ENCODE results near the gene CALU. TPM values are rescaled to one million over a fixed set of nuclear protein-coding genes. Genes with fewer than 3 reads are reported as not detected.

Gene CALU
- total and polyA plus RNA-seq, 10 of the 15 experiments (the other 5 are each of a cell fraction or from before 2014, with no cell fraction given): 31.2 to 75.6 (median 42.1) TPM

GRCh38 chr7:128783143-128783861, 44.1 kb downstream of the CALU start:
- H3K4me1 ChIP-seq (ENCODE audit: control insufficient read depth, insufficient read depth, low read length): no peaks in the 10 kb centered on the region
- intact Hi-C loops (cut with micrococcal nuclease; ENCODE audit: unreplicated experiment): no loop called here
- FAIRE-seq (no peak), ATAC-seq (peak; percentile 82), DNase-seq (ENCODE audit: low read depth, low spot score) (no peak)
- ChIA-PET CTCF (interaction anchor here (0.9 kb wide), 1 partner anchor 59 kb away, joined by 4 read pairs; no protein-coding TSS in a partner anchor), POLR2A (interaction anchor here (0.5 kb wide), 1 partner anchor 45 kb away, joined by 4 read pairs; no protein-coding TSS in a partner anchor), SMC1A (ENCODE audit: uncharacterized antibody, unreplicated experiment) (interaction anchor here (1.3 kb wide), 1 partner anchor 110 kb away, joined by 5 read pairs; the partner anchor contains the start of gene GARIN1A), RAD21 (ENCODE audit: unreplicated experiment) (interaction anchor here (1.1 to 1.2 kb wide), 2 partner anchors 8 to 78 kb away, joined by 3 read pairs; partner anchors contain the start of gene CCDC136)
- no peaks in the 10 kb centered on the region for H3K36me3 ChIP-seq (ENCODE audit: control insufficient read depth in 2 of 2, insufficient read depth in 2 of 2, low read length in 1 of 2)
- peak; percentile 84 for TF ChIP-seq ZNF24 (IDR thresholded peaks at IDR 0.05)
- TF ChIP-seq ZNF207 (IDR thresholded peaks at IDR 0.05; ENCODE audit: borderline replicate concordance): no peak
- TF ChIP-seq, protein P1, sequence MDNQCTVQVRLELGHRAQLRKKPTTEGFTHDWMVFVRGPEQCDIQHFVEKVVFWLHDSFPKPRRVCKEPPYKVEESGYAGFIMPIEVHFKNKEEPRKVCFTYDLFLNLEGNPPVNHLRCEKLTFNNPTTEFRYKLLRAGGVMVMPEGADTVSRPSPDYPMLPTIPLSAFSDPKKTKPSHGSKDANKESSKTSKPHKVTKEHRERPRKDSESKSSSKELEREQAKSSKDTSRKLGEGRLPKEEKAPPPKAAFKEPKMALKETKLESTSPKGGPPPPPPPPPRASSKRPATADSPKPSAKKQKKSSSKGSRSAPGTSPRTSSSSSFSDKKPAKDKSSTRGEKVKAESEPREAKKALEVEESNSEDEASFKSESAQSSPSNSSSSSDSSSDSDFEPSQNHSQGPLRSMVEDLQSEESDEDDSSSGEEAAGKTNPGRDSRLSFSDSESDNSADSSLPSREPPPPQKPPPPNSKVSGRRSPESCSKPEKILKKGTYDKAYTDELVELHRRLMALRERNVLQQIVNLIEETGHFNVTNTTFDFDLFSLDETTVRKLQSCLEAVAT (IDR thresholded peaks at IDR 0.05): no peak
- no peak for TF ChIP-seq ZNF687 (IDR thresholded peaks at IDR 0.05)
- no peak; the same call in 1 of the 2 replicates for TF ChIP-seq TARDBP (IDR thresholded peaks at IDR 0.05; ENCODE audit: borderline replicate concordance)
- no peak for TF ChIP-seq KDM1A (IDR thresholded peaks at IDR 0.05; ENCODE audit: borderline replicate concordance)
- TF ChIP-seq NR2C1 (IDR thresholded peaks at IDR 0.05): no peak
- TF ChIP-seq SREBF2 (IDR thresholded peaks at IDR 0.05; ENCODE audit: low read length): peak; percentile 65; the same call in 1 of the 2 replicates
- no peak for TF ChIP-seq CBX5 (IDR thresholded peaks at IDR 0.05; ENCODE audit: low read depth)
- TF ChIP-seq ZBTB4 (CRISPR knock-in tag; IDR thresholded peaks at IDR 0.05): no peak
- no peak for TF ChIP-seq FOXM1 (IDR thresholded peaks at IDR 0.05; ENCODE audit: low read depth, low read length)
- no peak overlapping the region for H3K4me2 ChIP-seq (ENCODE audit: control insufficient read depth, insufficient read depth)
- H3K4me3 ChIP-seq: no peak overlapping the region
- H3K27ac ChIP-seq (ENCODE audit: control insufficient read depth, insufficient read depth): no peak overlapping the region
- no peak overlapping the region for H2AFZ ChIP-seq (ENCODE audit: control insufficient read depth, low read depth, low read length)
- no peaks in the 10 kb centered on the region for H3K79me2 ChIP-seq (ENCODE audit: control insufficient read depth, insufficient read depth, low read length)
- H3K9ac ChIP-seq (ENCODE audit: control insufficient read depth, insufficient read depth, low read length): no peak overlapping the region
- in situ Hi-C loops (cut with MboI): no loop called here
- no peaks in the 10 kb centered on the region for H4K20me1 ChIP-seq (ENCODE audit: control insufficient read depth, insufficient read depth)
- WGBS (ENCODE audit: insufficient coverage, insufficient replicate concordance, low lambda C conversion rate, missing lambda C conversion rate): 37% methylated on average over 15 of the region's 15 CpGs
- H3K9me3 ChIP-seq (replicated peaks; ENCODE audit: control insufficient read depth, insufficient read depth, low read length): no peaks in the 10 kb centered on the region; the same call in 2 of the 3 replicates
- H3K27me3 ChIP-seq (replicated peaks in 1 of 2; ENCODE audit: control insufficient read depth in 2 of 2, insufficient read depth in 2 of 2, low read length in 1 of 2): no peaks in the 10 kb centered on the region; a peak in 1 of 4 replicates
- no TSS peak for BruUV-seq (replicated peaks)
